Stimulated activated CD4-positive, alpha-beta T cell treated with anti-CD3 and anti-CD28 coated beads, Interleukin-2, amount 100 ng/mL, for 4 hours (primary cell): ENCODE data around the gene SAMD14.

Experiments
- DNase-seq: peaks from one replicate; pipeline ENCODE4 v3.0.0-alpha.2; 2020; ENCODE audit warnings: low read depth

The SAMD14 gene

GRCh38 chr17:50165066-50165465 is 35.1 kb upstream of the SAMD14 start:
- no peak for DNase-seq

GRCh38 chr17:50164697-50164988 is 34.7 kb upstream of the SAMD14 start:
- DNase-seq = no peak

GRCh38 chr17:50163843-50164696 is 34.1 kb upstream of the SAMD14 start:
- DNase-seq = no peak

- no peak for DNase-seq
These were observed 32.7 kb upstream of the SAMD14 start for GRCh38 chr17:50162466-50163254.

- no peak for DNase-seq
These were observed 31.9 kb upstream of the SAMD14 start for GRCh38 chr17:50161911-50162288.

GRCh38 chr17:50161023-50161910 is 31.3 kb upstream of the SAMD14 start:
- peak; percentile 93 for DNase-seq

- no peak for DNase-seq
These were observed 27.9 kb upstream of the SAMD14 start for GRCh38 chr17:50157891-50158290.

GRCh38 chr17:50155115-50155819 is 25.3 kb upstream of the SAMD14 start:
- no peak for DNase-seq

- DNase-seq = no peak
These were observed 24.6 kb upstream of the SAMD14 start for GRCh38 chr17:50154604-50155003.

GRCh38 chr17:50153650-50154575 is 24.0 kb upstream of the SAMD14 start:
- DNase-seq = no peak

- DNase-seq = no peak
These were observed 22.8 kb upstream of the SAMD14 start for GRCh38 chr17:50152736-50153135.

- no peak for DNase-seq
These were observed 22.1 kb upstream of the SAMD14 start for GRCh38 chr17:50151937-50152547.

- DNase-seq = peak; percentile 78
These were observed 21.3 kb upstream of the SAMD14 start for GRCh38 chr17:50151041-50151936.

GRCh38 chr17:50150354-50151040 is 20.5 kb upstream of the SAMD14 start, which contains the start of gene PPP1R9B:
PPP1R9B (minus strand) TSS chr17:50150677; CDS start chr17:50150513, 164 bp downstream.
- DNase-seq = no peak

GRCh38 chr17:50149417-50150353 is 19.7 kb upstream of the SAMD14 start:
- peak; percentile 47 for DNase-seq

GRCh38 chr17:50149091-50149416 is 19.1 kb upstream of the SAMD14 start:
- DNase-seq = no peak
